Measurements from ENCODE around the gene CYBA.
A peak's percentile ranks its signal among the peaks of the same experiment; 100 is the strongest.

The CYBA gene

GRCh38 chr16:88659160-88659559 is 8.3 kb upstream of the CYBA start:
- DNase-seq: no peak

- no peak for DNase-seq
Measured at GRCh38 chr16:88658714-88659113, 7.9 kb upstream of the CYBA start.

- DNase-seq: no peak
Measured at GRCh38 chr16:88657371-88657770, 6.5 kb upstream of the CYBA start.

GRCh38 chr16:88656291-88656980 is 5.6 kb upstream of the CYBA start:
- no peak for DNase-seq

- DNase-seq: no peak
Measured at GRCh38 chr16:88655733-88656281, 5.0 kb upstream of the CYBA start.

- DNase-seq: no peak
Measured at GRCh38 chr16:88655053-88655732, 4.3 kb upstream of the CYBA start.

GRCh38 chr16:88654363-88655052 is 3.7 kb upstream of the CYBA start:
- DNase-seq: no peak

- peak; percentile 27 for DNase-seq
Measured at GRCh38 chr16:88653596-88654362, 2.9 kb upstream of the CYBA start.

GRCh38 chr16:88653101-88653500 is 2.2 kb upstream of the CYBA start:
- DNase-seq: no peak

GRCh38 chr16:88652762-88653063 is 1.9 kb upstream of the CYBA start:
- DNase-seq: no peak

- DNase-seq: no peak
Measured at GRCh38 chr16:88651989-88652761, 1.3 kb upstream of the CYBA start.

GRCh38 chr16:88651276-88651988 is 579 bp upstream of the CYBA start:
- DNase-seq: peak; percentile 88

GRCh38 chr16:88649924-88650748 is 717 bp downstream of the CYBA start:
- peak; percentile 62 for DNase-seq

- no peak for DNase-seq
Measured at GRCh38 chr16:88649195-88649923, 1.5 kb downstream of the CYBA start.

GRCh38 chr16:88647178-88648070 is 3.4 kb downstream of the CYBA start:
- no peak for DNase-seq

GRCh38 chr16:88646345-88647034 is 4.4 kb downstream of the CYBA start:
- DNase-seq: no peak

- DNase-seq: no peak
Measured at GRCh38 chr16:88645941-88646340, 4.9 kb downstream of the CYBA start.

- DNase-seq: no peak
Measured at GRCh38 chr16:88645455-88645854, 5.4 kb downstream of the CYBA start.

- DNase-seq: no peak
Measured at GRCh38 chr16:88643644-88643932, 7.3 kb downstream of the CYBA start.

All from stimulated activated CD8-positive, alpha-beta memory T cell treated with anti-CD3 and anti-CD28 coated beads, Interleukin-4, amount 100 ng/mL, for 48 hours (primary cell).